ENCODE data around the gene GFY. TPM values are rescaled to one million over a fixed set of nuclear protein-coding genes. Genes with fewer than 3 reads are reported as not detected.

GFY gene
- total RNA-seq, 3 donors from 2014 or later (not counting 1 experiment from before 2014, with no cell fraction given) = not detected

GRCh38 chr19:49475191-49475917 lies 50.2 kb downstream of the GFY start:
- TF ChIP-seq CTCF (IDR thresholded peaks at IDR 0.05) = no peak
- H3K27me3 Mint-ChIP-seq (ENCODE audit: low read depth in 2 of 2) = no peaks in the 10 kb centered on the region
- intact Hi-C loops (cut with micrococcal nuclease) = no loop called here
- H3K36me3 Mint-ChIP-seq = no peaks in the 10 kb centered on the region
- H3K4me1 Mint-ChIP-seq = peaks cover 23 to 41% of the 10 kb centered on the region in 2 donors
- DNase-seq (peak in 1 of 2 donors; percentile 58), ATAC-seq (no peak)
- Histone ChIP-seq H3K27me3 (ENCODE audit: control insufficient read depth, insufficient read depth, low read length) (no peaks in the 10 kb centered on the region), H3K27ac (ENCODE audit: low read length) (peak overlapping the region; percentile 89), H3K9me3 (ENCODE audit: control insufficient read depth, insufficient read depth, low read length) (no peaks in the 10 kb centered on the region), H3K4me3 (ENCODE audit: low read length) (peak overlapping the region; percentile 67), H3K36me3 (ENCODE audit: control insufficient read depth, insufficient read depth, low read length) (peaks cover 14% of the 10 kb centered on the region), H3K4me1 (ENCODE audit: control insufficient read depth, insufficient read depth, low read length) (peaks cover 56% of the 10 kb centered on the region)
- peak overlapping the region; percentile 95 for H3K4me3 Mint-ChIP-seq
- 63% methylated on average over 13 of the region's 15 CpGs for WGBS (ENCODE audit: insufficient coverage)
- no peaks in the 10 kb centered on the region for H3K9me3 Mint-ChIP-seq
- H3K27ac Mint-ChIP-seq = peak overlapping the region; percentile 88 to 94

- Histone ChIP-seq H3K27me3 (ENCODE audit: control insufficient read depth, insufficient read depth, low read length) (no peaks in the 10 kb centered on the region), H3K36me3 (ENCODE audit: control insufficient read depth, insufficient read depth, low read length) (peaks cover 17% of the 10 kb centered on the region), H3K9me3 (ENCODE audit: control insufficient read depth, insufficient read depth, low read length) (no peaks in the 10 kb centered on the region), H3K4me3 (ENCODE audit: low read length) (no peak overlapping the region), H3K4me1 (ENCODE audit: control insufficient read depth, insufficient read depth, low read length) (peaks cover 47% of the 10 kb centered on the region), H3K27ac (ENCODE audit: low read length) (peak overlapping the region; percentile 89)
- Mint-ChIP-seq H3K27me3 (ENCODE audit: low read depth in 2 of 2) (no peaks in the 10 kb centered on the region), H3K27ac (peak overlapping the region; percentile 88 to 94), H3K36me3 (no peaks in the 10 kb centered on the region), H3K4me3 (peak overlapping the region; percentile 95), H3K9me3 (no peaks in the 10 kb centered on the region), H3K4me1 (peaks cover 16 to 34% of the 10 kb centered on the region in 2 donors)
- intact Hi-C loops (cut with micrococcal nuclease) = no loop called here
- ATAC-seq = peak in 2 of 3 donors; percentile 16 to 34
- DNase-seq = peak in 1 of 2 donors; percentile 83
- WGBS (ENCODE audit: insufficient coverage) = 65% methylated on average over 27 of the region's 27 CpGs
- TF ChIP-seq CTCF (IDR thresholded peaks at IDR 0.05) = peak; percentile 21
Measured at GRCh38 chr19:49475995-49476880, 51.0 kb downstream of the GFY start.

Other genes starting within 250 kb of the GFY start
- gene SLC6A16, start 100.2 kb upstream of the GFY start, total RNA-seq = 10 to 100 TPM in 2 of 3 donors, 1 to 10 TPM in 1; 7.2 to 11.5 (median 10.8) TPM
- gene CD37, start 90.0 kb upstream of the GFY start, total RNA-seq = 100 to 1,000 TPM; 322 to 392 (median 359) TPM
- gene TEAD2, start 63.0 kb upstream of the GFY start, total RNA-seq = not detected
- not detected for gene DKKL1, start 61.5 kb upstream of the GFY start, total RNA-seq
- gene KASH5, start 37.1 kb upstream of the GFY start, total RNA-seq = under 1 TPM in 2 of 3 donors, not detected in 1; 0.73 to 0.80 TPM
- not detected for gene PTH2, start 1.9 kb upstream of the GFY start, total RNA-seq
- gene SLC17A7, start 16.1 kb downstream of the GFY start, total RNA-seq = not detected
- 100 to 1,000 TPM; 112 to 149 (median 138) TPM for gene PIH1D1, start 26.4 kb downstream of the GFY start, total RNA-seq
- gene ALDH16A1, start 27.8 kb downstream of the GFY start, total RNA-seq = 10 to 100 TPM; 39.9 to 43.2 (median 41.4) TPM
- gene FLT3LG, start 48.8 kb downstream of the GFY start, total RNA-seq = 10 to 100 TPM; 44.7 to 65.7 (median 64.8) TPM
- 1,000 to 10,000 TPM; 1,881 to 2,284 (median 2,283) TPM for gene RPL13A, start 62.2 kb downstream of the GFY start, total RNA-seq
- gene RPS11, start 71.0 kb downstream of the GFY start, total RNA-seq = 1,000 to 10,000 TPM; 1,427 to 1,714 (median 1,549) TPM
- gene FCGRT, start 87.3 kb downstream of the GFY start, total RNA-seq = 10 to 100 TPM; 13.5 to 39.2 (median 19.9) TPM
- gene RCN3, start 102.6 kb downstream of the GFY start, total RNA-seq = 1 to 10 TPM; 2.4 to 4.7 (median 3.0) TPM
- 10 to 100 TPM; 46.7 to 63.6 (median 59.8) TPM for gene NOSIP, start 155.2 kb downstream of the GFY start, total RNA-seq
- gene PRRG2, start 155.9 kb downstream of the GFY start, total RNA-seq = under 1 TPM in 2 of 3 donors, not detected in 1; 0.39 to 0.56 TPM
- 10 to 100 TPM; 51.1 to 62.1 (median 56.0) TPM for gene PRR12, start 165.8 kb downstream of the GFY start, total RNA-seq
- gene RRAS, start 214.8 kb downstream of the GFY start, total RNA-seq = 1 to 10 TPM; 2.0 to 7.7 (median 5.9) TPM
- 10 to 100 TPM; 38.9 to 46.2 (median 44.9) TPM for gene SCAF1, start 216.8 kb downstream of the GFY start, total RNA-seq
- 100 to 1,000 TPM; 176 to 184 (median 179) TPM for gene IRF3, start 240.5 kb downstream of the GFY start, total RNA-seq
- gene BCL2L12, start 240.5 kb downstream of the GFY start, total RNA-seq = 10 to 100 TPM; 15.6 to 34.6 (median 22.3) TPM